OCI-LY1 (cell line): ENCODE measurements around the gene TEPSIN.
A peak's percentile ranks its signal among the peaks of the same experiment; 100 is the strongest.

Source experiments
- CTCF ChIP-seq: fragments of 200-600 bp; sonication (generic), shearing (Covaris generic); IDR thresholded peaks from 2 replicates; pipeline ENCODE4 v1.5.1; 2017; ENCODE audit warnings: mild to moderate bottlenecking, antibody characterized with exemption, low read length, moderate library complexity, mixed read lengths
- EZH2 ChIP-seq: fragments of 200-600 bp; sonication (generic), shearing (Covaris generic); IDR thresholded peaks from 2 replicates; pipeline ENCODE4 v1.8.0; 2017; ENCODE audit warnings: borderline replicate concordance, mixed run types, mild to moderate bottlenecking, antibody characterized with exemption, low read length, moderate library complexity, mixed read lengths

- TF ChIP-seq EZH2, result no peak
- peak; percentile 54 for TF ChIP-seq CTCF
These were observed 37.9 kb downstream of the TEPSIN start for GRCh38 chr17:81200695-81201580.
